Astrocyte (in vitro differentiated cells and primary cell): ENCODE data around the gene SOX9.

Source experiments
- CTCF ChIP-seq: IDR thresholded peaks from 2 replicates; pipeline ENCODE4 v1.5.1; 2011; ENCODE audit warnings: low read depth, mild to moderate bottlenecking, inconsistent platforms, low read length, moderate library complexity; ENCODE audit not compliant: insufficient read depth
- EZH2 ChIP-seq: IDR thresholded peaks from 2 replicates; pipeline ENCODE4 v1.6.1; 2012; ENCODE audit warnings: mild to moderate bottlenecking, low read length, inconsistent platforms; ENCODE audit not compliant: insufficient read depth

- TF ChIP-seq CTCF (no peak), EZH2 (no peak)
These were observed 7.1 kb upstream of the SOX9 start for GRCh38 chr17:72113751-72114150.
